NCI-H1092 treated with DMSO at 0.1 percent for 48 hours (cell line): ENCODE measurements around the gene KCNH2.
A peak's percentile ranks its signal among the peaks of the same experiment; 100 is the strongest.

Experiments
- DNase-seq: peaks from one replicate; lab custom pipeline; 2025; lab: John Stamatoyannopoulos, UW

Gene KCNH2

DNA sequence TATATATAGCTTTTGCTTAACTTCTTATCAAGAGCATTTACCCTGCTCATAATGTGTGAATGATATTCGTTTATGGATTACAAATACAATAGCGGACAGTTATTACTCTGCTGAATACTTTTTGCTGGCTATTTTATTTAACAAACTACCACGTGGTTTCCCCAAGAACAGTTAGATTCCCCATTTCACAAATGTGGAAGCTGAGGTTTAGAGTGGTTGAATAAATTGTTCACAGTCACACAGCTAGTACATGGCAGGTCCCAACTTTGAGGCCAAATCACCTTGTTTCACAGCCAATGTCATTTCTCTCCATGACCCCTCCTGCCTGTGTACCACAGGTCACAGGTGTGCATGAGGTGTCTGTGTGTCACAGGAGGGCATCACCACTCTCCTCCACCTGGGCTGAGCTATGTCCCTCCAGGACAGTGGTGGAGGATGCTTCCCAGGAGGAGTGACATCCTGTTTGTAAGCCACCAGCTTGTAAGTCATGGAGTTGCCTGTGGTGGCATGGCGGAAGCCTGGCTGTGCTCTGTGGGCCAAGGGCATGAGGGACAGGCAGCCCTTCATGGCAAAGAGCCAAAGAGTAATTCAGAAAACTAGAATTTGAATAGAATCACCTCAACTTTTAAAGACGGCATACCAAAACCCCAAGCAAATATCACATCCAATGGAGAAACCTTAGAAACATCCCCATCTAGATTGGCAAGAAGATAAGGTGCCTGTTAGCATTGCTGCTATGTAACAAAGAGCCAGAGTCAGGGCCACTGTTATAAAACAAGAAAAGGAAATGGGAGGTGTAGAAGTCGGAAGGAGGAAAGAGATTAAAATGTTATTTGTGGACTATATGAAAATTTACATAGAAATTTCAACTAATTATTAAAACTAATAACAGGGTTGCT, 73.9 kb downstream of the KCNH2 start:
- DNase-seq = no peak

DNA sequence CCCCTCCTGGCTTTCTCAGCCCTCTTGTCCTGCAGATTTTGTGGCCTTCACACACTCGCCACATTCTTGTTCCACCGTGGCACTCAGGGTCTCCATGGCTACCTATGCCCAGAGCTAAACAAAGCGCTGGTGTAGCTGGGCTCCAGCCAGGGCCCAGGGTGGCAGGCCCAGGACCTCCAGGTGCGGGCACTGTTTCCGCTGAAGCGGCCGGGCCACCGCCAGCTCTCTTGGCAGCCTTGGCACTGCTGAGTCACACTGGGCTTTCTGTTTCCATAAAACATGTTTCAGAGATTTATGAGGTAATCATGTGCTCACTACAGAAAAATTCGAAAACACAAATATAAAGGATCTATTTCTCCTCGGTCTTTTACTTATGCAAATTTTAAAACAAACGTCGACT, 74.5 kb downstream of the KCNH2 start:
- peak; percentile 94 for DNase-seq

DNA sequence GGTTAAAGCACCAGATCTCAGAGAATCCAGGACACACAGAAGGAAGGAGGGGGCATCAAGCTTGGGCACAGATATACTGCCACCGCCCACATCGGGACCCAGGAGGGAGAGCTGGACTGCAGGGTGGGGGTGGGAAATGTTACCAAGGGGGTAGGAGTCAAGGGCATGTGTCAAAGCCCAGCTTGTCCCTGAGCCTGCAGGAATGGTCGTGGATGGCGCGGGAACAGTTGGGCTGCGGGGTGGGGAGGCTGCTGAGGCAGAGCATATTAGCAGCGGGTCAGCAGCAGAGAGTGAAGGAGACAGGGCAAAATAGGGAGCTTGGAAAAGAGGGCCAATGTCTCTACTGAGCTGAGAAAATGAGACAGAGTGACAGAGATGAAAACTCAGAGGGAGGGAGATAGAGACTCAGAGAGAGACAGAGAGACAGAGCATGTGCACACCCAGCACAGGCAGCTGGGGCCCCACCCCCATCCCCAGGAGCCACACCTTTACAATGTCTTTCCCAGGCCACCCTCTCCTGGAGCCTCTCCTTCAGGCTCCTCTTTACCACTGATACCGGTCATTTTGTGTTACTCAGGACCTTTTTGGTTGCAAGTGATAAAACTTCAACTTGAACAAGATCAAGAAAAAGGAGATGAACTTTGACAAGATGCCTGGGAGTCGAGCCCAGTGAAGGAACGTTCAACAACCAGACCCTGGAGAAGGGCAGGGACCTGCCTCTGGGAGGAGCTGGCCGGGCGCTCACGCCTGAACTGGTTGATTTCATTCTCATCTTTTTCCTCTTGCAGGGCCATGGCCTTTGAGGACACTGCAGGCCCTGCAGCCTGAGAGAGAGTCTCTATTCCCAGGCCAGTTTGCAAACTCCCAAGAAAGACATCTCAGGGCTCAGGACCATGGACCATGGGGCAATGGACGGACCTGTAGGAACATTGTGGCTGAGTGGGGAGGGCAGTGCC, 75.8 kb downstream of the KCNH2 start:
- peak; percentile 26 for DNase-seq

DNA sequence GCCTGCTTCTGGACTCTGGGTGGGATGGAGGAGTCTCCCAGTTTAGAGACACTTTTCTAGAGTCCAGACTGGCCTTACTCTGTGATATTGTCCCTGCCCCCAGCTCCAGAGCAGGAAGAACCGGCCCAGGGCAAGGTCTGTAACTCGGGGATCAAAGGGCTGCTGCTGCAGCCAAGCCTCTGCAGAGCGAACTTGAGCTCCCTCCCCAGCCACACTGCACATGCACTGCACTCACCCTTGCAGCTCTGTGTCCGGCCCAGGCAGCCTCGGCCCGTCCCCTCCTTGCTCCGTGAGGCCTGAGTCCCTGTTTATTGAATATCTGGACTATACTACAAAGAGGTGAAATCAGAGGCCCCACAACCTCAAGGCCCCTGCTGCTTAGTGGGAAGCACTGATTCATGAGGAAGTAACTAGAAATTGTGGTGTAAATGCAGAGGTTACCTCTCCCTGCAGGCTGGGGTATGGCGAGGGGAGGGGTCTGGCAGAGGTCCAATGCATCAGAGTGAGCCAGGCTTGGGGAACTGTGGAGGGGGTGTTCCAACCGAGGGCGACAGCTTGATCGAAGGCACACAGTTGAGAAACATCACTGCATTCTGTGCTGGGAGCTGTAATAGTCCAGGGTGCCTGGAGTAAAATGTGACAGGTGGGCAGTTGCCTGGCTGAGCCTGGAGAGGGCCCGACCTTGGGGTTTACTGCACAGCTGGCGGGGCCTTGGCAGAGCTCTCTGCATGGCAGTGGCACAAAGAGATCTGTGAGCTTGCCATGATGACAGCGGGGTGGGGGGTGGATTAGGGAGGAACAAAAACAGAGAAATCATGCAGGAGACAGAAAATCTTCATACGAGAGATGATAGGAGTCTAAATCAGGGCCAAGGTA, 76.7 kb downstream of the KCNH2 start:
- peak; percentile 86 for DNase-seq

DNA sequence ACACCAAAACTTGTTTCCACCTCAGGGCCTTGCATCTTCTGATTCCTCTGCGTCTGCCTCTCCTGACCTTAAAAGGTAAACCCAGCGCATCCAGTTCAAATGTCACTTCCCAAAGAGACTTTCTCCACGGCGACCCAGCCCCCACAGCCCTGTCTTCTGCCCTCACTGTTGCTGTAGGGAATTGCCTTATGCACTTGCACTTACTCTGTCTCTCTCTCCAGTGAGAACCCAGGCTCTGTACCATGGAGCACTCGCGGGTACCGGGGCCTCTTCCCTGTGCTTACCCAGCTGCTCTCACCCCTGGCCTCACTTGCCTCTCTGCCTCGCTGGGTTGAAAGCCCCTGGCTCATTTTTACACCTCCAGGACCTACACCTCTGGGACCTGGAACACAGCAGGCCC, 77.4 kb downstream of the KCNH2 start:
- DNase-seq = no peak

DNA sequence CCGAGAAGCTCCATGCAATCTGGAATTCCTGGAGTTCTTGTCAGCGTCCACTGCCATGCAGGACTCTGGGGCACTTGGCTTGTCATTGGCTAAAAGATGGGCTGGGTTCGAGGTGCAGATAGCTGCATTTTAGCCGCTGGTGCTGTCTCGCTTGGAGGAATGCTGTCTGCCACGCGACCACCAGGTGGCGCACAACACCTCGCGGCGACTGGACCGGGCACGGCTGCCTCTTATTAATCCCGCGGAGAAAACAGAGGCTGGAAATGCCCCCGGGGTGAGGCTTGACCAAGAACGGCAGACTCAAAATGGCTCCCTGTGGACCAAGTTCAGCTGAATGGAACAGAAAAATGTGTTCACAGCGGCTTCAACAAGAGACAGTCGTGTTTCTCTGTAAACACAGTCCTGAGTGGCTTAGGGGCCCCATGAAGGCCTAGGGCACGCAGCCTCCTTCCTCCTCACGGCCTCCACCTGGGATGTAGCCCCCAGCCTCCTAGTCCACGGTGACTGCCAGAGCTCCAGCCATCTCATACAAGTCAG, 79.6 kb downstream of the KCNH2 start:
- peak; percentile 73 for DNase-seq

DNA sequence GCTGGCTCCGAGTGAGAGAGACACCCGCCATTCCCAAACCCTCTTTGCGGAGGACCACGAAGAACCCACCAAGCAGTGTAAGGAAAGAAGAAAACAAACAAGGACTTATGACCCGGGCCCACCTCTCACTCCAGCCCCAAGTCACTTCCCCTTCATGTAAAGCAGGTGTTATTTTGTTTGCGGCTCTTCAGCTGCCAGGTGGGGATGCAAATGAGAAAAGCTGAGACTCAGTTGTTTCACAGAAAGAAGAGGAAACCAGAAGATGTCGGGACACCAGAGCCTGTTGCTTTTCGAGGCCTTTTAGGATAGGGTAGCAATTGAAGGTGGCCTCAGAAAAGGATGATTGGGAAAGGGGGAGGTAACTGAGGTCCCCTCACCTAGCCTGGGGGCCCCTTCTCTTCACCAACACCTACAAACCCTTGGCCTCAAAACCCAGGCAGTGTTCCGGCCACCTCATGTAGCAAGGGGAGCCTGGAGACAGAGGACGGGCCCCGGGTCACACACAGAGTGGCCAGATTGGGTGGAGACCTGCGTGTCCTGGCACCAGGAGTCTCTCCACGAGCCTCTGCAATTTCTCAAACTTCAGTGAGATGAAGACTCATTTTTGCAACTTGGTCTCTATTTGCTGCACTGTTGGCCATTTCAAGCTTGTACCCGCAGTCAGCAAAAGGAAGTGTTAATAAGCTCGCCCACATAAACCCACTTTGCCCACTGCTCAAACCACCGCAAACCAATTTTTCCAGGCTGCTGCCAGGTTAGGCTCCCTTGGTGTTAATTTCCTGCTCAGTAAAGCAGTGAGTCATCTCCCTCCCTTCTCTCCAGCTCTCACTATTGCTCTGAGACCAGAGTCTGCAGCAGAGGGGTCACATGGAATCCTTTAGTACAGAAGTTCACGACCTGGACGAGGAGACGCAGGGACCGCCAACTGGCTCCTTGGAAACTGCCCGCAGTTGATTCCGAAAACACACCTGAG, 80.3 kb downstream of the KCNH2 start:
- no peak for DNase-seq

DNA sequence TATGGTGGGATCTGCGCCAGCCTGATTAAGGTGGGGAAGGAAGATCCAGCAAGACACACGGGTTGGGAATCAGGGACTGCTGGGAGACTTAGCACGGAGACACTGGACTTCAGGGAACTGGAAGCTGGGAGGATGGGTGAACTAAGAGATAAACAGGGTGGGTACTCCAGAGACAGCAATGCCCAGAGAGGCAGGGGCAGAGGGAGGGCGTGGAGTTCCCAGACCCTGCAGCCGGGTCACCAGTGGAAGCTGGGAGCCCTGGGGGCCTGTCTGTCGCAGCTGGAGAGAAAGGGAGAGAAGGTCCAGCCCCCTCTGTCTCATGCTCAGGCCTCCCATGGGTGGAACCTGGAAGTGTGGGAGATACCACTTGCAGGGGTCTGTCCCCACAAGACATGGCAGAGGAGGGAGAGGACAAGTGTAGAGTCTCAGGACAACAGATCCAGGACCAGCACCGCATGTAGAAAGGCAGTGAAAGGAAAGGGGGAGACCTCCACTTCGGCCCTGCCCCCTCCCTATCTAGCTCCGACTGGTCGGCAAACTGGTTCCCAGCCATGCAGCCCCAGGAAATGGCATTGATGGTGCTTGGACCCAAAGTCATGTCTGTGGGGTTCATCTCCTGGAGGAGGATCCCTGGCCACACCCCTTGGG, 81.4 kb downstream of the KCNH2 start:
- no peak for DNase-seq

DNA sequence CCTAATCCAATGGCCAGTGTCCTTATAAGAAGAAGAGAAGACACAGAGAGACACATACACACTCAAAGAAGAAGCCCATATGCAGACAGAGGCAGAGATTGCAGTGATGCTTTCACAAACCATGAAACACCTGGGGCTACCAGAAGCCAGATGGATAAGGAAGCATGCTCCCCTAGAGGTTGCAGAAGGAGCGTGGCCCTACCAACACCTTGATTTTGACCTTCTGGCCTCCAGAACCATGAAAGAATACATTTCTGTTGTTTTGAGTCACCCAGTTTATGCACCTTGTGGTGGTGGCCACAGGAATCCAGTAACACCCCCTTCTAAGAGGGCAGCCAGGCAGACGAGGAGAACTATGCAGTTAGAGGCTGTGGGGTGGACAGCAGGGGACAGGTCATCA, 82.3 kb downstream of the KCNH2 start:
- no peak for DNase-seq
